NCI-H187 treated with DMSO at 0.1 percent for 48 hours (cell line): ENCODE data around the gene GPX8.

Experiments used
- DNase-seq: peaks from one replicate; lab custom pipeline; 2025; lab: John Stamatoyannopoulos, UW

Gene GPX8

GRCh38 chr5:55159763-55160492, at the start of gene GPX8:
Gene GPX8, plus strand, starts transcription at chr5:55160171. Its CDS starts 22 bp downstream, at chr5:55160193.
- peak; percentile 30 for DNase-seq

GRCh38 chr5:55110217-55110616, 49.8 kb upstream of the GPX8 start:
- DNase-seq = no peak

GRCh38 chr5:55113327-55113726, 46.6 kb upstream of the GPX8 start:
- DNase-seq = no peak

GRCh38 chr5:55114061-55114460, 45.9 kb upstream of the GPX8 start:
- DNase-seq = no peak

GRCh38 chr5:55123365-55123764, 36.6 kb upstream of the GPX8 start:
- DNase-seq = no peak

- no peak for DNase-seq
These were observed 25.8 kb upstream of the GPX8 start for GRCh38 chr5:55134053-55134722.

GRCh38 chr5:55136521-55136920, 23.4 kb upstream of the GPX8 start:
- no peak for DNase-seq

DNA sequence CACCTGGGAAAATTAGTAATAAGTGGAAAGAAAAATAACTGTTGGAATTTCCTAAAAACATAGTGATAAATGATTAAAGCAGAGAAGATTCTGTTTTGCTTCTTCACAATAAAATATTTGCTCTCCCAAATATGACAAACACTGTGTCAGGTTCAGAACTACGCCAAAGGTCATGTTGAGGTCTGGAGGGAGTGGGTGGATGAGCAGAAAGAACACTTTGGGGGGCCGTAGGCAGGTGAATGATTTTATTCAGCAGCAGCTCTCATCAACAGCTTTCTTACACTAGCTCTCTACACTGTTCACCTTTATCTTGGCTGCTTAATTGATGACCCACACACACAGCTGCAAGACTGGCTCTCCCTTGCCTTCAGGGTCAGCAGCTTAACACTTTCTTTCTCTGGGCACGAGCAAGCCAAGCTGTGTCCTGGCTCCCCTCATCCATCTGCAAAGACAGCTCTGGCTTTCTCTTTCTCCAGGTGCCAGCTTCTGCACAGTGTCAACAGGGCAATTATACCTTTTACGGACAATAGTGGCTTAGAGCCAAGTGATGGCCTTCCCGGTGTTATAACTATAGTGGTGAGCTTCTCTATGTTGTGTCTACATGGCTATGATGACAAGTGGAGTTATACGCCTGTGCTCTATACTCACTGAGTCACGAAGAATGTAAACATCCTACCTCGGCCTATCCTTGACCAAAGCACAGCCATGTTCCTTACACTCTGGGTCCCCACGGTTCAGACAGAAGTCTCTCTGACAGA, 18.9 kb upstream of the GPX8 start:
- DNase-seq = no peak

- no peak for DNase-seq
These were observed 17.9 kb upstream of the GPX8 start for GRCh38 chr5:55141945-55142690.

- DNase-seq = no peak
These were observed 16.3 kb upstream of the GPX8 start for GRCh38 chr5:55143624-55144023.

- no peak for DNase-seq
These were observed 13.9 kb upstream of the GPX8 start for GRCh38 chr5:55146080-55146479.

- peak; percentile 78 for DNase-seq
These were observed 13.3 kb upstream of the GPX8 start for GRCh38 chr5:55146543-55147151.

- no peak for DNase-seq
These were observed 10.6 kb upstream of the GPX8 start for GRCh38 chr5:55149308-55149795.

DNA sequence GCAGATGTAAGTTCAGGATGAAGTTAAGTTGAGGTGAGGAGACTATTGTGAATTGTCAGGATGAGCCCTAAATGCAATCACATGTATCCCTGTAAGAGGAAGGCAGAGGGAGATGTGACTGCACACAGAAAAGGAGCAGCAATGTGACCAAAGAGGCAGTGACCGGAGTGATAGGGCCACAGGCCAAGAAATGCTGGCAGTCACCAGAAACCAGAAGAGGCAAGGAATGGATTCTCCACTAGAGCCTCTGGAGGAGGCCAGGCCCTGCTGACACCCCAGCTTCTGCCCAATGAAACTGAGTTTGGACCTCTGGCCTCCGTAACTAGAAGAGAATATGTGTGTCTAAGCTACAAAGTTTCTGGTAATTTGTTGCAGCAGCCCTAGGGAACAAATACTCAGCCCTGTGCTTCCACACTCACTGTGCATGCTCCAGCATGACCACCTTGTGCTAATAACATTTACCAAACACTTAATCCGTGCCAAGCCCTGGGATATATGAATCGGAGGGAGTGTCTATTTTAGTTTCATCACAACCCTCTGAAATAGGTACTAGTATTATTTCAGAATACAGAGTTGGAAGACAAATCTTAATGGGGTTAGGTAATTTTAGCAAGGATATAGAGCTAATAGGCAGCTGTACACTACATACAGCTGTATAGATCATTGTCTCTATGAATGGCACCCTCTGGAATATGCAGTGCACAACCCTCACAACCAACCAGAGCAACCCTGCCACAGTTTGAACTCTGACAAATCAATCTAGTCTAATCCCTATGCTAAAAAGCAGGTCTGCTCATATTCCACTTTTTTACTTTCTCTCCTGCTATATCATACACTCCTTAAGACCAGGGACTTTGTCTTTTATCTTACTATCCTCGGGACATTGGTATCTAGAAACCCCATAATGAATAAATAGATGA, 7.8 kb upstream of the GPX8 start:
- no peak for DNase-seq

- no peak for DNase-seq
These were observed 5.1 kb upstream of the GPX8 start for GRCh38 chr5:55154873-55155272.

- DNase-seq = no peak
These were observed 680 bp downstream of the GPX8 start for GRCh38 chr5:55160493-55161209.

DNA sequence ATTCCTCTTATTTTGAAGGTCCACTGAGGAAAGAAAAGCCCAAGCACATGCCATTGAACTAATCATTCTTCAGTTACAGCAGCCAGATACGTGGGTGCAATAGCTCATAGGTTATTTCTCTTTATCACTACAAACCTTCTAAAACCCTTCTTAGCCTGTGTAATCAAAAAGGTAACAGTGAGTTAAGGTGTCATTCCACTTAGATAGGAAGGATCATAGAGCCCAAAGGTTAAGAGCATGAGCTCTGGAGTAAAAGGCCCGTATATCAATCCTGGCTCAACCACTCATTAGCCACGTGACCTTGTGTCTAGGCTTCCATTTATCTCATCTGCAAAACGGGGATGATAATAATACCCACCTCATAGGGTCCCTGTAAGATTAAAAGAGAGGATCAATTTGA, 2.7 kb downstream of the GPX8 start:
- no peak for DNase-seq

DNA sequence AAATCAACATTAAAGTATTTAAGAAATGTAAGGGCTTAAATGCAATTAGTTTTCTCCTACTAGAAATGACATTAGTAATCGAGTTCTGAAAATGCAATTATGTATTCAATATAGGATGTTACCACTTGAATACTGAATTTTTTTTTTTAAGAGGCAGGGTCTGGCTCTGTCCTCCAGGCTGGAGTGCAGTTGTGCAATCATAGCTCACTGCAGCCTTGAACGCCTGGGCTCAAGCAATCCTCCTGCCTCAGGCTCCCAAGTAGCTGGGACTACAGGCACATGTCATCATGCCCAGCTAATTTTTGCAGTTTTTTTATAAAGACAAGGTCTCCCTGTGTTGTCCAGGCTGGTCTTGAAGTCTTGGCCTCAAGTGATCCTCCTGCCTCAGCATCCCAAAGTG, 11.5 kb downstream of the GPX8 start:
- DNase-seq = no peak

- DNase-seq = peak; percentile 72
These were observed 12.3 kb downstream of the GPX8 start for GRCh38 chr5:55172051-55172899.
